SH-SY5Y (cell line): ENCODE data around the gene PPIL3.
A peak's percentile ranks its signal among the peaks of the same experiment; 100 is the strongest.

Experiments
- GATA2 ChIP-seq: IDR thresholded peaks from 2 replicates; pipeline ENCODE4 v1.6.1; 2011; ENCODE audit warnings: mild to moderate bottlenecking, low read depth, low read length
- GATA3 ChIP-seq: IDR thresholded peaks from 2 replicates; pipeline ENCODE4 v1.6.1; 2011; ENCODE audit warnings: low read depth, mild to moderate bottlenecking, low read length, moderate library complexity

The PPIL3 gene

GRCh38 chr2:200888704-200889625, at the start of gene PPIL3, which contains the start of gene NIF3L1:
Gene PPIL3 (minus strand): TSS chr2:200889077. CDS start chr2:200887615, 1,462 bp downstream.
Gene NIF3L1 (plus strand): TSS chr2:200889371. CDS start chr2:200891944, 2,573 bp downstream.
- TF ChIP-seq GATA3 = peak; percentile 69; the same call in 1 of the 2 replicates
- TF ChIP-seq GATA2 = peak; percentile 97

GRCh38 chr2:200930947-200931626, 42.2 kb upstream of the PPIL3 start:
- TF ChIP-seq GATA2 (no peak), GATA3 (no peak)

- no peak for TF ChIP-seq GATA3
- no peak for TF ChIP-seq GATA2
Observed at GRCh38 chr2:200929334-200930249, 40.7 kb upstream of the PPIL3 start.

GRCh38 chr2:200922439-200922838, 33.6 kb upstream of the PPIL3 start:
- TF ChIP-seq GATA3 (no peak), GATA2 (no peak)

- TF ChIP-seq GATA2 (no peak), GATA3 (no peak)
Observed at GRCh38 chr2:200913654-200914053, 24.8 kb upstream of the PPIL3 start.

GRCh38 chr2:200909958-200910357, 21.1 kb upstream of the PPIL3 start:
- no peak for TF ChIP-seq GATA2
- TF ChIP-seq GATA3 = no peak

- TF ChIP-seq GATA2 = no peak
- TF ChIP-seq GATA3 = no peak
Observed at GRCh38 chr2:200905618-200906296, 16.9 kb upstream of the PPIL3 start.

GRCh38 chr2:200901459-200902072, 12.7 kb upstream of the PPIL3 start:
- TF ChIP-seq GATA3 (no peak), GATA2 (no peak)

GRCh38 chr2:200899482-200899881, 10.6 kb upstream of the PPIL3 start:
- TF ChIP-seq GATA3 (no peak), GATA2 (no peak)

GRCh38 chr2:200878289-200878880, 10.5 kb downstream of the PPIL3 start:
- no peak for TF ChIP-seq GATA3
- no peak for TF ChIP-seq GATA2

GRCh38 chr2:200877443-200877842, 11.4 kb downstream of the PPIL3 start:
- TF ChIP-seq GATA3 = no peak
- no peak for TF ChIP-seq GATA2

GRCh38 chr2:200873560-200873959, 15.3 kb downstream of the PPIL3 start:
- no peak for TF ChIP-seq GATA3
- no peak for TF ChIP-seq GATA2
